BE2C (cell line): ENCODE results near the gene ASIC2.

Source experiments
- DNase-seq: peaks from one replicate; pipeline ENCODE4 v3.0.0-alpha.2; 2020
- H3K27me3 ChIP-seq: fragments of 250-450 bp; sonication (Bioruptor Pico); 2 replicates; pipeline ENCODE4 v1.5.1; 2020; ENCODE audit warnings: mild to moderate bottlenecking
- H3K36me3 ChIP-seq: fragments of 250-450 bp; sonication (Bioruptor Pico); 2 replicates; pipeline ENCODE4 v1.5.1; 2020; ENCODE audit warnings: mild to moderate bottlenecking
- H3K4me1 ChIP-seq: fragments of 250-450 bp; sonication (Bioruptor Pico); 2 replicates; pipeline ENCODE4 v1.5.1; 2020
- H3K4me3 ChIP-seq: 2 replicates; pipeline ENCODE4 v1.5.1; 2011; ENCODE audit warnings: low read depth, low read length
- H3K9me3 ChIP-seq: fragments of 250-450 bp; sonication (Bioruptor Pico); 2 replicates; pipeline ENCODE4 v1.5.1; 2020
- TF ChIP-seq, protein P1 (sequence below): IDR thresholded peaks from 2 replicates; pipeline ENCODE4 v1.5.1; 2012; ENCODE audit warnings: mild to moderate bottlenecking, low read depth, low read length

Gene ASIC2

DNA sequence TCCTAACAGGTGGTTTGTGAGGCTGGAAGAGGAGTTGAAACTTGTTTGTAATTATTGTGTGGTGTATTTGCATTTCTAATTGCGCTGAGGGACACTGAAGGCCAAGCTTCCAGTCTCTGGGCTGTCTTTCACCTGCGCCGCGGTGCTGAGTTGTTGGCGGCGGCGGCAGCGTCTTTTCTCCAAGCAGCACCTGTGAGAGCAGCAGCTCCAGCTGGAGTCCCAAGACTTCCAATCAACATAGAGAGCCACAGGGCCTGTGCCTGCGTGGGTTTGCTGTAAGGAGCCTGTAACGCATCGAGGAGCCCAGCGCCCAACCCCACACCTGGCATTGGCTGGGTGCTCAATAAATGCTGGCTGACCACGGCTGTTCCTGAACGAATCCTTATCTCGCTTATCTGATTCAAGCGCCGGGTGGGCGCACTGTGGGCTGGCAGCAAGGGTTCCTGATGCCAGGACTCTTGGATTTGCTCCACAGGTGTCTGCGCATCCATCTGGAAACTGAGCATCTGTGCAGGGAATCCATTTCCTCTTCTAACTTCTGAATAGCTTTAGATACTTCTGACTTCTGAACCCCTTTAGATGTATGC is 138.1 kb downstream of the ASIC2 start:
- no peaks in the 10 kb centered on the region; the same call in 1 of the 2 replicates for H3K27me3 ChIP-seq
- TF ChIP-seq, protein P1, sequence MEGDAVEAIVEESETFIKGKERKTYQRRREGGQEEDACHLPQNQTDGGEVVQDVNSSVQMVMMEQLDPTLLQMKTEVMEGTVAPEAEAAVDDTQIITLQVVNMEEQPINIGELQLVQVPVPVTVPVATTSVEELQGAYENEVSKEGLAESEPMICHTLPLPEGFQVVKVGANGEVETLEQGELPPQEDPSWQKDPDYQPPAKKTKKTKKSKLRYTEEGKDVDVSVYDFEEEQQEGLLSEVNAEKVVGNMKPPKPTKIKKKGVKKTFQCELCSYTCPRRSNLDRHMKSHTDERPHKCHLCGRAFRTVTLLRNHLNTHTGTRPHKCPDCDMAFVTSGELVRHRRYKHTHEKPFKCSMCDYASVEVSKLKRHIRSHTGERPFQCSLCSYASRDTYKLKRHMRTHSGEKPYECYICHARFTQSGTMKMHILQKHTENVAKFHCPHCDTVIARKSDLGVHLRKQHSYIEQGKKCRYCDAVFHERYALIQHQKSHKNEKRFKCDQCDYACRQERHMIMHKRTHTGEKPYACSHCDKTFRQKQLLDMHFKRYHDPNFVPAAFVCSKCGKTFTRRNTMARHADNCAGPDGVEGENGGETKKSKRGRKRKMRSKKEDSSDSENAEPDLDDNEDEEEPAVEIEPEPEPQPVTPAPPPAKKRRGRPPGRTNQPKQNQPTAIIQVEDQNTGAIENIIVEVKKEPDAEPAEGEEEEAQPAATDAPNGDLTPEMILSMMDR: no peak

DNA sequence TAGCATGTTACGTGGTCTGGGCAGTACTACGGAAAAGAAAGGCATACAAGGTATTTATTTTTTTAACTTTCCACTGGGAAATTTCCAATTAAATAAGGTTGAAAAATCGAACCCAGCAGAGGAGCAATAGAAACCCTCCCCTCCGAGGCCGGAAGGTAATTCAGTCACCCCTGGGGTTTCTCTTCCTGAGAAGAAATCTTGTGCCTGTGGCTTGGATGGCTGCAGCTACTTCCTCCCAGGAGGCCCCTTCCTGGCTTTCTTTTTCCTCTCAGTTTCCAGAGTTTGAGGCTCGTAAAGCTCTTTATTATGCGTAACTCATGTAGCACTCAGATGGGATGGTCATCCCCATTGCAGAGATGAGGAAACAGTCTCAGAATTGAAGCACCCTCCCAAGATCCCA is 140.3 kb downstream of the ASIC2 start:
- no peaks in the 10 kb centered on the region for H3K4me1 ChIP-seq
- H3K9me3 ChIP-seq: no peaks in the 10 kb centered on the region; the same call in 1 of the 2 replicates
- DNase-seq: no peak
- H3K4me3 ChIP-seq: no peak overlapping the region
- peaks cover 3% of the 10 kb centered on the region for H3K27me3 ChIP-seq
- TF ChIP-seq, protein P1: no peak
- no peaks in the 10 kb centered on the region for H3K36me3 ChIP-seq

More for the DNA sequence above, 138.1 kb downstream of the ASIC2 start:
- H3K36me3 ChIP-seq: no peaks in the 10 kb centered on the region
- H3K9me3 ChIP-seq: no peaks in the 10 kb centered on the region; the same call in 1 of the 2 replicates
- H3K4me1 ChIP-seq: no peaks in the 10 kb centered on the region
- H3K4me3 ChIP-seq: no peak overlapping the region
- no peak for DNase-seq

DNA sequence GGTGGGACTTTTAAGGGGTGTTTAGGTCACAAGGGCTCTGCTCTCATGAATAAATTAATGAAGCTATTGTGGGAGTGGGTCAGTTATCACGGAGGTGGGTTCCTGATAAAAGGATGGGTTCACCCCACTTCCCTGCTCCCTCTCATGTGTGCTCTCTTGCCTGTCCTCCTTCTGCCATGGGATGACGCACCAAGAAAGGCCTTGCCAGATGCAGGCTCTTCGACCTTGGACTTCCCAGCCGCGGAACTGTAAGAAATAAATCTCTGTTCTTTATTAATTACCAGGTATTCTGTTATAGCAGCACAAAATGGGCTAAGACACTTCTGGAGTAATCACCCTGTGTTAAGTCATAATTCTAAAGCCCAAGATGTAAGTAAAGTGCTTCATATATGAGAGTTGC is 141.5 kb downstream of the ASIC2 start:
- Histone ChIP-seq H3K9me3 (no peaks in the 10 kb centered on the region), H3K4me1 (no peaks in the 10 kb centered on the region), H3K4me3 (no peak overlapping the region), H3K36me3 (no peaks in the 10 kb centered on the region), H3K27me3 (peaks cover 3% of the 10 kb centered on the region)
- DNase-seq: no peak
- TF ChIP-seq, protein P1: no peak

DNA sequence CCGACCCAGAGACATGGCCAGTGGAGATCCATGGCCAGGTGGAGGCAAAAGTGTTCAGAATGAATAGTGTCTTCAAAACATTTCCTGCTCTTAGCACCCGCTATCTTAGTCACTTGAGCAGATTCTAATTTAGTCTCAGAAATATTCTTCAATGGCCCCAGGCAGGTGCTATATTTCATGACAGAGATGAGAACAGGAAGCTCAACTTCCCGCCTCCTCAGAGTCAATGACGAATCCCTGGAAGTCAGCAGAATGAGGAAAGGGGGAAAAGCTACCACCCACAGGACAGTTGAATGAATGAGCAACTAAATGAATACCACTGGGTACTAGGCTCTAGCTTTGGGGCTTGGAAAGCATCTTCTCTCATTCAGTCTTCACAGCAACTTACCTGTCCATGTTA is 147.2 kb downstream of the ASIC2 start:
- no peak for DNase-seq
- peaks cover 5% of the 10 kb centered on the region for H3K27me3 ChIP-seq
- no peak overlapping the region for H3K4me3 ChIP-seq
- no peaks in the 10 kb centered on the region for H3K9me3 ChIP-seq
- no peaks in the 10 kb centered on the region for H3K36me3 ChIP-seq
- TF ChIP-seq, protein P1: no peak
- H3K4me1 ChIP-seq: no peaks in the 10 kb centered on the region

DNA sequence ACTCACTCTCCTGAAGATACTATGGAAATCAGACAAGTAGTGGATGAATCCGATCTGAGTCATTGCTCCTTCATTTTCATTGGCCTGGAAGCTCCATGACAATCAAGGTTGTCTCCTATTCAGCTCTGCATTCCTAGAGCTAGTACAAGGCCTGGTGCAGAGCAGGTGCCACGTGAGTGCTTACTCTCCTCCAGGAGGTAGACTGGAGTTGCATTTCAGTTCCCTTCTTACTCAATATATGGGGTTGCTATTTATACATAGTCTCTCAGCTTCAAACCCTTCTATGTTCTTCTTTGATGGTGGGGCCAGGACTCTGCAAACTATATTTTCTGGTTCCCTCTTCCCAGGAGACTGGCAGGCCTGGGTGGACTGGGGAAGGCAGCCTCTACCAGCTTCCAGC is 148.3 kb downstream of the ASIC2 start:
- peaks cover 5% of the 10 kb centered on the region for H3K27me3 ChIP-seq
- DNase-seq: no peak
- H3K9me3 ChIP-seq: no peaks in the 10 kb centered on the region
- H3K4me3 ChIP-seq: no peak overlapping the region
- no peaks in the 10 kb centered on the region for H3K36me3 ChIP-seq
- H3K4me1 ChIP-seq: no peaks in the 10 kb centered on the region
- TF ChIP-seq, protein P1: no peak

DNA sequence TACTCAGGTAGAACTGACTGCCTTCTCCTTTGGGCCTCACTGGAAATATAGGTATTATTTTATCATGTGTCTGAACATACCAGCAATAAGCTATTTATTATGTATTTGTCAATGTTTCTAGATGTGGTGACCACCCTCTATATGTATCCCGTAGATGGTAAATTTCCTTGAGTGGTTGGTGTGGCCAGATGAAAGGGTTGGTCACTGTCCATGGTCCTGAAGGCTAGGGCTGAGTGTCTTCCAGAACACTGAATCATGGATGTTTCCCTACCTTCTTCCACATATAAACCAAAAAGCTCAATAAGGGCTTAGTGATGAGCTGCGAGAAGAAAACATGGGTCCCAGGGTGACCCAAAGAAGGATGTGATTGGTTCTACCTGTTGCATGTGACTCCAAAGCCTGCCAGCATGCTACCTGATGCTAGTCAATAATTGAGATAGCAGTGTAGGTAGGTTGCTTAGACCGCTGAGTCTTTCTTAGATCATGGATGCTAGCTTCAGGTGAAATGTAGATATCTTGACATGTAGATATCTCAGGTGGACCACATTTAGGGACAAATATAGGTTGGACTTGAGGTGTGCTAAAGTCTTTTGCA is 150.3 kb downstream of the ASIC2 start:
- TF ChIP-seq, protein P1: no peak
- Histone ChIP-seq H3K36me3 (no peaks in the 10 kb centered on the region), H3K9me3 (no peaks in the 10 kb centered on the region), H3K4me3 (no peak overlapping the region), H3K4me1 (no peaks in the 10 kb centered on the region), H3K27me3 (peaks cover 3% of the 10 kb centered on the region)
- DNase-seq: no peak
